SU-DHL-6 (cell line): Measurements from ENCODE around the gene HMX1.

Source experiments
- H2AFZ ChIP-seq: fragments of 200-600 bp; sonication (generic); 2 replicates; pipeline ENCODE4 v1.6.1; 2014; ENCODE audit warnings: low read depth, mild to moderate bottlenecking, moderate library complexity, mixed read lengths, antibody characterized with exemption, low read length; ENCODE audit not compliant: severe bottlenecking
- H3F3A ChIP-seq: fragments of 200-600 bp; shearing (Covaris generic); 2 replicates; pipeline ENCODE4 v1.6.0; 2016; ENCODE audit warnings: antibody characterized with exemption, mild to moderate bottlenecking; ENCODE audit not compliant: insufficient read depth
- H3K27ac ChIP-seq: fragments of 200-600 bp; sonication (generic); 2 replicates; pipeline ENCODE4 v1.5.1; 2016; ENCODE audit warnings: low read depth, mild to moderate bottlenecking, low read length, moderate library complexity, mixed read lengths
- H3K27me3 ChIP-seq: fragments of 200-600 bp; sonication (generic), shearing (Covaris generic); 2 replicates; pipeline ENCODE4 v1.6.0; 2014; ENCODE audit warnings: mild to moderate bottlenecking, low read length
- H3K36me3 ChIP-seq: fragments of 200-600 bp; sonication (generic); 2 replicates; pipeline ENCODE4 v1.6.1; 2014; ENCODE audit warnings: mild to moderate bottlenecking, low read length, mixed read lengths
- H3K4me2 ChIP-seq: fragments of 300-600, 200-600 bp; shearing (Covaris generic), sonication (generic); 2 replicates; pipeline ENCODE4 v1.6.0; 2014; ENCODE audit warnings: low read length, low read depth, mild to moderate bottlenecking; ENCODE audit not compliant: poor library complexity, severe bottlenecking
- H3K4me3 ChIP-seq: fragments of 200-600 bp; sonication (generic); 2 replicates; pipeline ENCODE4 v1.5.1; 2014; ENCODE audit warnings: antibody characterized with exemption, low read length, mild to moderate bottlenecking, mixed read lengths; ENCODE audit not compliant: insufficient read depth, poor library complexity, severe bottlenecking
- H3K79me2 ChIP-seq: fragments of 200-600 bp; sonication (generic); 2 replicates; pipeline ENCODE4 v1.6.1; 2014; ENCODE audit warnings: mild to moderate bottlenecking, low read length, moderate library complexity; ENCODE audit not compliant: insufficient read depth
- H3K9ac ChIP-seq: fragments of 200-600 bp; sonication (generic); 2 replicates; pipeline ENCODE4 v1.7.0; 2014; ENCODE audit warnings: mild to moderate bottlenecking, low read length
- H3K9me2 ChIP-seq: fragments of 200-600 bp; sonication (generic); replicated peaks from 2 replicates; pipeline ENCODE4 v1.6.1; 2014; ENCODE audit warnings: low read length; ENCODE audit not compliant: insufficient read depth
- H3K9me3 ChIP-seq: fragments of 200-600 bp; sonication (generic); 2 replicates; pipeline ENCODE4 v1.6.1; 2014; ENCODE audit warnings: low read length, mixed read lengths; ENCODE audit not compliant: insufficient read depth
- H4K20me1 ChIP-seq: fragments of 200-600 bp; sonication (generic); 2 replicates; pipeline ENCODE4 v1.6.1; 2014; ENCODE audit warnings: low read depth, mild to moderate bottlenecking, antibody characterized with exemption, low read length, moderate library complexity, mixed read lengths
- CTCF ChIP-seq: fragments of 200-600 bp; sonication (generic); IDR thresholded peaks from one replicate; pipeline ENCODE4 v1.5.1; 2017; ENCODE audit warnings: antibody characterized with exemption, mild to moderate bottlenecking, low read length, moderate library complexity; ENCODE audit not compliant: insufficient read depth, poor library complexity, severe bottlenecking
- EZH2phosphoT487 ChIP-seq: fragments of 200-600 bp; sonication (generic), shearing (Covaris generic); conservative IDR thresholded peaks from 2 replicates; pipeline ENCODE4 v1.6.1; 2018; ENCODE audit warnings: mild to moderate bottlenecking, antibody characterized with exemption, low read length, moderate library complexity, mixed read lengths

Gene HMX1

GRCh38 chr4:8860096-8860891 lies 11.3 kb downstream of the HMX1 start:
- Histone ChIP-seq H3K36me3 (no peaks in the 10 kb centered on the region), H2AFZ (no peak overlapping the region), H3K27me3 (no peaks in the 10 kb centered on the region), H3K27ac (no peak overlapping the region), H3K9me2 (no peaks in the 10 kb centered on the region), H3K9ac (no peak overlapping the region), H3K4me2 (no peak overlapping the region), H4K20me1 (no peaks in the 10 kb centered on the region), H3K79me2 (no peaks in the 10 kb centered on the region), H3K4me3 (no peak overlapping the region), H3K9me3 (no peaks in the 10 kb centered on the region), H3F3A (no peaks in the 10 kb centered on the region)
- TF ChIP-seq EZH2phosphoT487 (no peak), CTCF (no peak)

DNA sequence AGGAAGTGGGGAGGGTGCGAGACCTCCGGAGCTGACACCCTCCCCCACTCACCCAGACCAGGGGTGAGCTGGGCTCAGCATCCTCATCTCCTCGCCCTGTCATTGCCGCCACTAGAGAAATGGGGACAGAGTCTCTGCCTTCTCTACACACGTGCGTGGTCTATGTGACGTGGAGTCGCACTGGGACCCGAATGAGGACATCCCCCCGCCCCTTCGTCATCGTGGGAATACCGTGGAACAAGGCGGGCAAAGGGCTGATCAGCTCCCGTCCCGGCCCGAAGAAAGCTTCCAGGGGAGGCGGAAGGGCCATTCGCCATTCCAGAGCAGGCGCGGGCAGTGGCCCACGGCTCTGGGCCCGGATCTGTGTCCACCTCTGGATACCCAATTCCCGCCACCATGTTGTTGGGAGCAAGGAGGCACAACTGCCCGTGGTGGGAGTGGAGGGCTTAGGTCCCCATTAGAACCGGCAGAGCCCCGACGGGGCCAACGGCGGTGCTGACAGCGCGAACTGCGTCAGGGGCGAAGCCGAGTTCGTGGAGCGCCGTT lies 12.0 kb downstream of the HMX1 start:
- Histone ChIP-seq H3K4me2 (no peak overlapping the region), H3F3A (no peaks in the 10 kb centered on the region), H3K27ac (no peak overlapping the region), H3K4me3 (no peak overlapping the region), H3K9ac (no peak overlapping the region), H3K9me2 (no peaks in the 10 kb centered on the region), H3K27me3 (no peaks in the 10 kb centered on the region), H3K36me3 (no peaks in the 10 kb centered on the region), H3K79me2 (no peaks in the 10 kb centered on the region), H2AFZ (no peak overlapping the region), H3K9me3 (no peaks in the 10 kb centered on the region), H4K20me1 (no peaks in the 10 kb centered on the region)
- TF ChIP-seq EZH2phosphoT487 (no peak), CTCF (no peak)

DNA sequence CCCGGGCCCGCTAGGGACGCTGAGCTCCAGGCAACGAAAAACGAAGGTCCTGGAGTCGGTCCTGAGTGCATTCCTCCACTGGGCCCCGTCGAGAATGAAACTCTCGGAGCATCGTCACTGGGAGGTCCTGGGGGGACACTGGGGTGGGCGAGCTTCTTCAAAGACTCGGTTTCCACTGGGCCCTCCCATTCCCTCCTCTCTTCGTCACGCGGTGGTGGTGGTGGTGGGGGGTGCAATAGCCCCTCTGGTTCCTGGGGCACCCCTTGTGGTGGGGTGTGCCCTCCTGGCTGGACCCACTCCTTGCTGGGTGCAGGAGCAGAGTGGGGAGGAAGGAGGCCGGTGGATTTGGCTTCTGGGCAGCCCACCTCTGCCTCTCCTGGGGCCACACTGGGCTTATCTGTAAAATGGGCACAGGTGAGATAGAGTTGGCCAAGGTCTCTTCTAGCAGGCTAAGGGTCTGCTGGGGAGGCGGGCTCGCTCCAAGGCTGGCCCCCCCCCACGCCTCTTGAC lies 12.9 kb downstream of the HMX1 start:
- no peak overlapping the region for H3K4me2 ChIP-seq
- H3K4me3 ChIP-seq, result no peak overlapping the region
- no peaks in the 10 kb centered on the region for H3K27me3 ChIP-seq

More for the DNA sequence above, 12.9 kb downstream of the HMX1 start:
- Histone ChIP-seq H3K9ac (no peak overlapping the region), H3K9me3 (no peaks in the 10 kb centered on the region), H3K9me2 (no peaks in the 10 kb centered on the region), H3K79me2 (no peaks in the 10 kb centered on the region), H3K36me3 (no peaks in the 10 kb centered on the region), H2AFZ (no peak overlapping the region), H3K27ac (no peak overlapping the region), H3F3A (no peaks in the 10 kb centered on the region), H4K20me1 (no peaks in the 10 kb centered on the region)
- TF ChIP-seq EZH2phosphoT487 (no peak), CTCF (no peak)
